RWPE2 (cell line): ENCODE results near the gene ATRX.

ENCODE experiments used
- ATAC-seq: fragments of 200-7000 bp; cut with Tn5 transposase; 3 replicates; pipeline ENCODE4 v1.9.1; 2021; ENCODE audit warnings: low read depth
- DNase-seq: peaks from one replicate; pipeline ENCODE4 v3.0.0-alpha.2; 2020; ENCODE audit warnings: low spot score
- H3K27ac ChIP-seq: fragments of 450-650 bp; 2 replicates; pipeline ENCODE4 v1.5.1; 2017; ENCODE audit warnings: mild to moderate bottlenecking; ENCODE audit not compliant: poor library complexity, severe bottlenecking
- H3K27me3 ChIP-seq: fragments of 250-450 bp; sonication (Bioruptor Pico); 2 replicates; pipeline ENCODE4 v1.5.1; 2021; ENCODE audit warnings: mild to moderate bottlenecking, moderate library complexity; ENCODE audit not compliant: insufficient read depth, poor library complexity, severe bottlenecking
- H3K36me3 ChIP-seq: fragments of 250-450 bp; sonication (Bioruptor Pico); 2 replicates; pipeline ENCODE4 v1.5.1; 2020; ENCODE audit warnings: low read depth, mild to moderate bottlenecking, moderate library complexity
- H3K4me1 ChIP-seq: fragments of 250-450 bp; sonication (Bioruptor Pico); 2 replicates; pipeline ENCODE4 v1.5.1; 2021; ENCODE audit warnings: mild to moderate bottlenecking, moderate library complexity; ENCODE audit not compliant: insufficient read depth, poor library complexity, severe bottlenecking
- H3K4me3 ChIP-seq: fragments of 250-450 bp; sonication (Bioruptor Pico); 2 replicates; pipeline ENCODE4 v1.5.1; 2021; ENCODE audit warnings: mild to moderate bottlenecking, moderate library complexity; ENCODE audit not compliant: severe bottlenecking
- H3K9me3 ChIP-seq: fragments of 250-450 bp; sonication (Bioruptor Pico); 2 replicates; pipeline ENCODE4 v1.5.1; 2021; ENCODE audit warnings: mild to moderate bottlenecking, moderate library complexity; ENCODE audit not compliant: severe bottlenecking
- CTCF ChIP-seq: fragments of 450-650 bp; IDR thresholded peaks from one replicate; pipeline ENCODE4 v1.5.1; 2017; ENCODE audit warnings: mild to moderate bottlenecking, moderate library complexity; ENCODE audit not compliant: poor library complexity, severe bottlenecking

The ATRX gene

DNA sequence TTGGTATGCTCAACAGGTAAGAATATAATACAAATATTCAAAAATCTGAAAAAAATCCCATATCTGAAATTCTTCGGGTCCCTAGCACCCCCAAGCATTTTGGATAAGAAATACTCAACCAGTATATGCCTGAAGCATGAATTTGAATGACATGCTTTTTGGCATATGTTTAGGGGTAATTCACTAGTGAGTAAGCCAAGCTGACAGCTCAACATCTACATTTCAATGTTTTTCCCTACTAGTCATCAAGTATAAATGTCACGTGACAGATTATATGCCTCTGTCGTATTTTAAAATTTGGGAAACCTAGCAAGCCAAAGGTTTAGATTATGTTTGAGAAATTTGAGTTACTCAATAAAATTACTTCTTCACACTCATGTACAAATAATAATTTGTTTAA lies 213.7 kb downstream of the ATRX start:
- Histone ChIP-seq H3K27me3 (no peaks in the 10 kb centered on the region), H3K27ac (no peak overlapping the region), H3K4me3 (no peak overlapping the region), H3K9me3 (no peaks in the 10 kb centered on the region), H3K36me3 (no peaks in the 10 kb centered on the region; the same call in 1 of the 2 replicates), H3K4me1 (no peaks in the 10 kb centered on the region)
- DNase-seq = no peak
- TF ChIP-seq CTCF = no peak
- ATAC-seq = no peak

GRCh38 chrX:77565278-77565677 lies 220.7 kb downstream of the ATRX start:
- no peak overlapping the region for H3K27ac ChIP-seq
- no peaks in the 10 kb centered on the region for H3K4me1 ChIP-seq
- H3K27me3 ChIP-seq = no peaks in the 10 kb centered on the region
- no peak for TF ChIP-seq CTCF
- H3K9me3 ChIP-seq = no peaks in the 10 kb centered on the region
- no peaks in the 10 kb centered on the region for H3K36me3 ChIP-seq
- no peak for DNase-seq
- no peak overlapping the region for H3K4me3 ChIP-seq
- ATAC-seq = no peak

GRCh38 chrX:77564823-77565222 lies 221.2 kb downstream of the ATRX start:
- Histone ChIP-seq H3K4me3 (no peak overlapping the region), H3K9me3 (no peaks in the 10 kb centered on the region), H3K27ac (no peak overlapping the region), H3K36me3 (no peaks in the 10 kb centered on the region), H3K4me1 (no peaks in the 10 kb centered on the region), H3K27me3 (no peaks in the 10 kb centered on the region)
- TF ChIP-seq CTCF = no peak
- ATAC-seq (no peak), DNase-seq (no peak)

DNA sequence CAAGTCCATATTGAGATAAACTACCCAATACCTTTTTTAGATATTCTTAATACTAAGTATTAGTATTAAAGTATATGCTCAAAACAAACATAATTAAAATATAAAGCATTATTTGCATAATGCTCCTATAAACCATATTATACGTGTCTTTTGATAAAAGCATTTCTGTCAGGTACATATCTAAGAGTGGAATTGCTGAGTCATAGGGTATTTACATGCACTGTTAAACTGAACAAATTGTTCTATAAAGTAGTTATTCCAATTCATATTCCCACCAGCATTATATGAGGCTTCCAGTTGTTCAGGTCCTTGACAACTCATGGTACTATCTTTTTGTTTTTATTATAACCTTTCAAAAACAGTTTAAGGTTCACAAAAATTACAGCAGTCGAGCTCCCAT lies 224.6 kb downstream of the ATRX start:
- H3K27me3 ChIP-seq = no peaks in the 10 kb centered on the region
- H3K9me3 ChIP-seq = no peaks in the 10 kb centered on the region
- no peaks in the 10 kb centered on the region for H3K4me1 ChIP-seq
- ATAC-seq = no peak
- peaks cover 6% of the 10 kb centered on the region; the same call in 1 of the 2 replicates for H3K36me3 ChIP-seq
- no peak for DNase-seq
- no peak for TF ChIP-seq CTCF
- H3K4me3 ChIP-seq = no peak overlapping the region
- no peak overlapping the region for H3K27ac ChIP-seq

GRCh38 chrX:77556276-77556675 lies 229.7 kb downstream of the ATRX start:
- TF ChIP-seq CTCF = no peak
- Histone ChIP-seq H3K4me1 (no peaks in the 10 kb centered on the region), H3K9me3 (no peaks in the 10 kb centered on the region), H3K36me3 (peaks cover 6% of the 10 kb centered on the region; the same call in 1 of the 2 replicates), H3K4me3 (no peak overlapping the region), H3K27me3 (no peaks in the 10 kb centered on the region), H3K27ac (no peak overlapping the region)
- ATAC-seq (no peak), DNase-seq (no peak)
